ENCODE results near the gene TPT1.
"Not testable (repeated sequence)": the region's sequence is repeated elsewhere in the genome, so short reads cannot be mapped to it uniquely, and the experiment has no call there.

The TPT1 gene

GRCh38 chr13:45341034-45341798 is at the start of gene TPT1:
TSS of gene TPT1 (minus strand) at chr13:45341183. CDS start at chr13:45341069, 114 bp downstream.
- peak; percentile 99 for DNase-seq (ENCODE audit: low spot score)

- DNase-seq (ENCODE audit: low spot score): not testable (repeated sequence)
Measured at GRCh38 chr13:45390348-45390747, 49.4 kb upstream of the TPT1 start.

- no peak for DNase-seq (ENCODE audit: low spot score)
Measured at GRCh38 chr13:45388664-45389063, 47.7 kb upstream of the TPT1 start.

- DNase-seq (ENCODE audit: low spot score): not testable (repeated sequence)
Measured at GRCh38 chr13:45386892-45387575, 46.1 kb upstream of the TPT1 start.

- no peak for DNase-seq (ENCODE audit: low spot score)
Measured at GRCh38 chr13:45385907-45386553, 45.0 kb upstream of the TPT1 start.

GRCh38 chr13:45385320-45385719 is 44.3 kb upstream of the TPT1 start:
- DNase-seq (ENCODE audit: low spot score): no peak

GRCh38 chr13:45384474-45385174 is 43.6 kb upstream of the TPT1 start:
- DNase-seq (ENCODE audit: low spot score): no peak

- not testable (repeated sequence) for DNase-seq (ENCODE audit: low spot score)
Measured at GRCh38 chr13:45382739-45383138, 41.8 kb upstream of the TPT1 start.

GRCh38 chr13:45381196-45381595 is 40.2 kb upstream of the TPT1 start:
- no peak for DNase-seq (ENCODE audit: low spot score)

GRCh38 chr13:45380708-45381107 is 39.7 kb upstream of the TPT1 start:
- DNase-seq (ENCODE audit: low spot score): not testable (repeated sequence)

GRCh38 chr13:45379516-45379915 is 38.5 kb upstream of the TPT1 start:
- DNase-seq (ENCODE audit: low spot score): not testable (repeated sequence)

- DNase-seq (ENCODE audit: low spot score): not testable (repeated sequence)
Measured at GRCh38 chr13:45378786-45379185, 37.8 kb upstream of the TPT1 start.

- DNase-seq (ENCODE audit: low spot score): not testable (repeated sequence)
Measured at GRCh38 chr13:45377314-45377713, 36.3 kb upstream of the TPT1 start.

GRCh38 chr13:45376651-45377050 is 35.7 kb upstream of the TPT1 start:
- DNase-seq (ENCODE audit: low spot score): not testable (repeated sequence)

- DNase-seq (ENCODE audit: low spot score): no peak
Measured at GRCh38 chr13:45374917-45375316, 33.9 kb upstream of the TPT1 start.

GRCh38 chr13:45373162-45373547 is 32.2 kb upstream of the TPT1 start:
- DNase-seq (ENCODE audit: low spot score): no peak

GRCh38 chr13:45372189-45373161 is 31.5 kb upstream of the TPT1 start:
- DNase-seq (ENCODE audit: low spot score): peak; percentile 40

- DNase-seq (ENCODE audit: low spot score): peak; percentile 91
Measured at GRCh38 chr13:45370922-45371406, 30.0 kb upstream of the TPT1 start.

- DNase-seq (ENCODE audit: low spot score): no peak
Measured at GRCh38 chr13:45369116-45369515, 28.1 kb upstream of the TPT1 start.

GRCh38 chr13:45368571-45368970 is 27.6 kb upstream of the TPT1 start:
- no peak for DNase-seq (ENCODE audit: low spot score)

GRCh38 chr13:45368005-45368404 is 27.0 kb upstream of the TPT1 start:
- DNase-seq (ENCODE audit: low spot score): no peak
